ENCODE results near the gene WNK1.

Gene WNK1

GRCh38 chr12:951176-951575 lies 198.8 kb downstream of the WNK1 start:
- TF ChIP-seq CTCF (IDR thresholded peaks at IDR 0.05; ENCODE audit: low read depth, low read length, missing control alignments), result no peak
- in situ Hi-C loops (cut with HindIII; ENCODE audit: low sequenced_read_pairs), result no loop called here
- H3K4me3 ChIP-seq (ENCODE audit: low read depth, low read length), result no peak overlapping the region
- DNase-seq (ENCODE audit: low read depth), result no peak

GRCh38 chr12:953776-954175 lies 201.4 kb downstream of the WNK1 start:
- no peak overlapping the region for H3K4me3 ChIP-seq (ENCODE audit: low read depth, low read length)
- in situ Hi-C loops (cut with HindIII; ENCODE audit: low sequenced_read_pairs), result no loop called here
- no peak for TF ChIP-seq CTCF (IDR thresholded peaks at IDR 0.05; ENCODE audit: low read depth, low read length, missing control alignments)
- no peak for DNase-seq (ENCODE audit: low read depth)

GRCh38 chr12:954741-955140 lies 202.4 kb downstream of the WNK1 start:
- no peak overlapping the region for H3K4me3 ChIP-seq (ENCODE audit: low read depth, low read length)
- TF ChIP-seq CTCF (IDR thresholded peaks at IDR 0.05; ENCODE audit: low read depth, low read length, missing control alignments), result no peak
- DNase-seq (ENCODE audit: low read depth), result no peak
- in situ Hi-C loops (cut with HindIII; ENCODE audit: low sequenced_read_pairs), result no loop called here

DNA sequence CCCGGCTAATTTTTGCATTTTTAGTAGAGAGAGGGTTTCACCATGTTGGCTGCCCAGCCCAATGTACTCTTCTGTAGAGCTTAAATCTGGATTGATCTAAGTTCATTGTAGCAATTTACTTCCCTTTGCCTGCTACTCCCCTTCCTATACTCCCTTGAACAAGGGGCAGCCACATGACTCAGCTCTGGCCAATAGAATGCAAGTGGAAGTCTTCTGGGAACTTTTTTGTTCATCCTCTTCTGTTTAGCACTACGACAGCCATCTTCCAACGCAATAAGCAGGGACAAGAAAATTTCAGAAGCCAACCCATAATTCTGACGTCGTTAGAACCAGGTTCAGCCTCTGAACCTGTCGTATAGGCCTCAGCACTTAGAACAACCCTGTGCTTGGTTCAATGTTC lies 203.6 kb downstream of the WNK1 start:
- in situ Hi-C loops (cut with HindIII; ENCODE audit: low sequenced_read_pairs), result no loop called here

DNA sequence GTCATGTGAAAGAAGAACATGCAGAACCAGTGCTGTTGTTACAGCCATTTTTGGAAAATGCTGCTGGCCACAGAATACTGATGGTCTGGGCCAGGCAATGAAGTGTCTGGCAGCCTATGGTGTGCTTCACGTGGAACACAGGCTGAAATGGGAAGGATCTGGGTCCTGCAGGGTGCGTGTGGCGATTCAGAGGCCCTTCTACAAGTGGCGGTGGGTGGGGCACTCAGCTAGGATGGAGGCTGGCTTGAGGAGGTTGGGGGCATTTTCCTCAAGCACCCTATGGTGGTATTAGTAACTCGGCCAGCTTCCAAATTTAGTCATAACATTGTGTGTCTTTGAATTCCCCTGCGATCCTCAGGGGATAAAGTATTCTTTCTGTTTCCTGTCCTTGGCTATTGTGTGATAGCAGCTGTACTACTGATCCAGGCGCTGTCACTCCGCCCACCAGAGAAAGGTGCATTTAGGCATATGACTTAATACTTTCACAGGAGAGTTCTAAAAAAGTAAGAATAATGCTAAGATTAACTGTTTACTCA lies 206.3 kb downstream of the WNK1 start:
- in situ Hi-C loops (cut with HindIII; ENCODE audit: low sequenced_read_pairs), result no loop called here
- TF ChIP-seq CTCF (IDR thresholded peaks at IDR 0.05; ENCODE audit: low read depth, low read length, missing control alignments), result no peak
- H3K4me3 ChIP-seq (ENCODE audit: low read depth, low read length), result no peak overlapping the region
- no peak for DNase-seq (ENCODE audit: low read depth)

More for the DNA sequence above, 203.6 kb downstream of the WNK1 start:
- DNase-seq (ENCODE audit: low read depth), result no peak
- no peak for TF ChIP-seq CTCF (IDR thresholded peaks at IDR 0.05; ENCODE audit: low read depth, low read length, missing control alignments)
- H3K4me3 ChIP-seq (ENCODE audit: low read depth, low read length), result no peak overlapping the region

All from astrocyte of the cerebellum (primary cell).